HUES64 (cell line): ENCODE data around the gene MYH1.

ENCODE experiments used
- H3K27ac ChIP-seq: 2 replicates; pipeline ENCODE4 v1.7.0; 2013; ENCODE audit warnings: low read depth, low read length, inconsistent platforms
- H3K27me3 ChIP-seq: 2 replicates; pipeline ENCODE4 v1.6.1; 2013; ENCODE audit warnings: mild to moderate bottlenecking, low read length; ENCODE audit not compliant: insufficient read depth
- H3K36me3 ChIP-seq: 2 replicates; pipeline ENCODE4 v1.6.1; 2013; ENCODE audit warnings: mild to moderate bottlenecking, low read length; ENCODE audit not compliant: insufficient read depth
- H3K4me1 ChIP-seq: 2 replicates; pipeline ENCODE4 v1.6.1; 2013; ENCODE audit warnings: mild to moderate bottlenecking, low read length, moderate library complexity; ENCODE audit not compliant: insufficient read depth
- H3K4me3 ChIP-seq: 2 replicates; pipeline ENCODE4 v1.5.1; 2013; ENCODE audit warnings: mild to moderate bottlenecking, low read length, moderate library complexity
- H3K9ac ChIP-seq: 2 replicates; pipeline ENCODE4 v1.6.1; 2013; ENCODE audit warnings: mild to moderate bottlenecking, low read depth, low read length
- H3K9me3 ChIP-seq: 2 replicates; pipeline ENCODE4 v1.6.1; 2013; ENCODE audit warnings: low read depth, low read length; ENCODE audit not compliant: insufficient read depth
- WGBS: fragments of 150-250, 120-280 bp; methylation state at CpG from one replicate; pipeline ENCODE4 v1.1.7; 2013; ENCODE audit warnings: missing lambda C conversion rate; 5-methylcytosine and 5-hydroxymethylcytosine counted together

MYH1 gene

DNA sequence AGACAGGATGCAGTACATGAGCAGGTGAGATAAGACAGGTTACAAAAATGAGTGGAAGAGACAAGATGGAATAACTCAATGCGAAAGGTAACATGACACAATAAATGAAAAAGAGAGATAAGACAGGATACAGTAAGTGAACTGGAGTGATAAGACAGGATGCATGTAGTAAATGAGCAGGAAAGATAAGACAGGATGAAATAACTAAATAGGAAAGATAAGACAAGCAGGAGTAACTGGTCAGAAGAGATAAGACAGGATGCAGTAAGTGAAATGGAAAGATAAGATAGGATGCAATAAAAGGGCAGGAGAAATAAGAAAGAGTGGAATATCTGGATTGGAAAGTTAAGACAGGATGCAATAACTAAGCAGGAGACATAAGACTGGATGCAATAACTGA, 40.6 kb downstream of the MYH1 start:
- H3K4me3 ChIP-seq, result no peak overlapping the region
- H3K27me3 ChIP-seq, result no peaks in the 10 kb centered on the region
- H3K9ac ChIP-seq, result no peak overlapping the region
- 94% methylated on average over 1 of the region's 1 CpG for WGBS
- no peaks in the 10 kb centered on the region for H3K4me1 ChIP-seq
- H3K36me3 ChIP-seq, result no peaks in the 10 kb centered on the region
- H3K9me3 ChIP-seq, result peaks cover 7% of the 10 kb centered on the region; the same call in 1 of the 2 replicates
- H3K27ac ChIP-seq, result no peak overlapping the region

DNA sequence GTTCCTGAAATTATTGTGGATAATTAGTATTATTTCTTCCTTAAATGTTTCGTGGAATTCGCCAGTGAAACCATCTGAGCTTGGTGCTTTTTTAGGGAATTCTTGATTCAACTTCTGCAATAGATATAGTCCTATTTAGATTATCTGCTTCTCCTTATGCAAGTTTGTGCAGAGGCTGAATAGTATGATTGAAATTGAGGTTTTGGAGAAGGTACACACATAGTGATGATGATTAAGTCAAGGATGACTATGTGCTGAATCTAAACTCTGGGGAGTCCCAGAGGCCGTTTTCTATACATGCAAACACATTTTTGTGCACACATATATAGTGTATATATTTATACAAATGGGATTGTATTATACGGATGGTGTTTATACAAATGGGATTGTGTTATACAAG, 43.8 kb downstream of the MYH1 start:
- no peaks in the 10 kb centered on the region for H3K9me3 ChIP-seq
- H3K27ac ChIP-seq, result no peak overlapping the region
- H3K9ac ChIP-seq, result no peak overlapping the region
- H3K4me3 ChIP-seq, result no peak overlapping the region
- H3K27me3 ChIP-seq, result no peaks in the 10 kb centered on the region
- no peaks in the 10 kb centered on the region for H3K4me1 ChIP-seq
- no peaks in the 10 kb centered on the region for H3K36me3 ChIP-seq
- 94% methylated on average over 3 of the region's 4 CpGs for WGBS

DNA sequence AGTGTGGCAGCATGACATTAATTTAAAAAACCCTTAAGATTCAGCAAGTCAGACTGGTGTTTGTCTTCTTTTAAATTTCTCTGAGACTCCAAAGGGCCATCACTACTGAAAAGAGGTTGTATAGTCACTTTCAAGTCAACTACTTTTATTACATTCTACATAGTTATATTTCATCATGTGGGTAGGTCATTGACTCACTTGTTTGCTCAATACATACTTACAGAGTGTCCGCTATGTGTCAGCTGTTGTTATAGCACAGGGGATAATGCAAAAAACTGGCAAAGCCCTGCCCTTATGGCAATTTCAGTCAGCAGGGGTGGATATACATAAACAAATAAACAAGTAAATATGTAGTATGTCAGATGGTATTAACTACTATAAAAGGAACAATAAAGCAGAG, 46.5 kb downstream of the MYH1 start:
- 100% methylated on average over 1 of the region's 1 CpG for WGBS
- Histone ChIP-seq H3K27me3 (no peaks in the 10 kb centered on the region), H3K4me1 (no peaks in the 10 kb centered on the region)

DNA sequence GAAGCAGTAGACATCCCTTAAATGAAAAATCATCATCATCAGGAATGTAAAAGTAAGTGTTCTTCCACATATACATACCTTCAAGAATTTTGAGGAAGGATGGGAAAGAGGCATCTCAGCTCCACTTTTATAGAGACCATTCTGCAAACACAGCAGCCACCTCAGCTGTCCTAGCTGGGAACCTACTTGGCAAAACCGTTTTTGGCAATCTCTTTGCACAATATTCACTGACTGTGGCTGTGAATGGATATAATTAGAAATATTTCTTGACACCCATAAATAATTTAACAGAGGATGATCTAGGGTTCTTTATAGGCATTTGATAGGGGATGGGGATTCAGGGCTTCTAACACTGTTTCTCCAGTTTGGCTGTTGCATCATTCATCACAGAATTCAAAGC, 48.9 kb downstream of the MYH1 start, which contains the start of gene MYH4:
Gene MYH4, minus strand, starts transcription at position 101 of the 400 bp plus-strand sequence. CDS start 2,814 bp downstream, outside the sequence.
- no CpG with 5 or more reads among the region's 1 CpG for WGBS
- Histone ChIP-seq H3K4me1 (no peaks in the 10 kb centered on the region), H3K27ac (no peak within 1 kb of the TSS), H3K36me3 (no peaks in the 10 kb centered on the region), H3K9me3 (no peaks in the 10 kb centered on the region), H3K9ac (no peak within 1 kb of the TSS), H3K27me3 (no peaks in the 10 kb centered on the region), H3K4me3 (no peak within 1 kb of the TSS)

More for the DNA sequence above, 46.5 kb downstream of the MYH1 start:
- H3K9me3 ChIP-seq, result no peaks in the 10 kb centered on the region
- H3K4me3 ChIP-seq, result no peak overlapping the region
- no peak overlapping the region for H3K9ac ChIP-seq
- H3K36me3 ChIP-seq, result no peaks in the 10 kb centered on the region
- no peak overlapping the region for H3K27ac ChIP-seq

DNA sequence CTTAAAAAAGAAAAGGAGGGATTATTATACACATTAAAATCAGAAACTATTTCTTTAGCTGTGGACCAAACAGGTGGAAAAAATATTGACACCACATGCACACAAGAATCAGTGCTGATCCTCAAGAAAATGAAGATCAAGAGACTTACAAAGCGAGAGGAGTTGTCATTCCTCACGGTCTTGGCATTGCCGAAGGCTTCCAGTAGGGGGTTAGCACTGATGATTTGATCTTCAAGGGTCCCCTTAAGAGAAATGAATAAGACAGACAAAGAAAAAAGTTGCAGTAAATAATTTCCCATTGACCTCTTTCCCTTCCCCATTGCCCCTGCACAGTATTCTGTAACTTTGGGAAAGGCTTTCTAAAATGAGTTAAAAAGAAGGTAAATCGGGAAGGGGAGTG, 54.9 kb downstream of the MYH1 start:
- 79% methylated on average over 4 of the region's 4 CpGs for WGBS
- Histone ChIP-seq H3K9me3 (no peaks in the 10 kb centered on the region), H3K27me3 (no peaks in the 10 kb centered on the region), H3K27ac (no peak overlapping the region), H3K36me3 (no peaks in the 10 kb centered on the region), H3K4me1 (no peaks in the 10 kb centered on the region), H3K9ac (no peak overlapping the region), H3K4me3 (no peak overlapping the region)

DNA sequence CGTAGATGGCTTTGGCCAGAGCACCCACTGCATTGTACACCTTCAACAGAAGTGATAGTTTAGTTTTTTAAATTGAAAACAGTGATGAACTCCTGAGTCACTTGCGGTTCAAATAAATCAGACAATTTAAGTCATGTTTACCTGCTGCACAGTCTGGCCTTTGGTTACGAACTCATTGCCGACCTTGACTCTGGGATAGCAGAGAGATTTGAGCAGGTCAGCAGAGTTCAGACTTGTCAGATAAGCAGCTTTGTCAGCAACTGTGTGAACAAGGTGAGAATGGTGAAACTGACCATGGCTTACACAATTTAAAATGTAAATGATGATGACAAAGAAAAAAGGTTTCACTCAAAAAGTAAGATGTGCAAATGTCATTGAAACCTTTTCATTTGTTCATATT, 58.3 kb downstream of the MYH1 start:
- no peaks in the 10 kb centered on the region for H3K9me3 ChIP-seq
- no peak overlapping the region for H3K4me3 ChIP-seq

DNA sequence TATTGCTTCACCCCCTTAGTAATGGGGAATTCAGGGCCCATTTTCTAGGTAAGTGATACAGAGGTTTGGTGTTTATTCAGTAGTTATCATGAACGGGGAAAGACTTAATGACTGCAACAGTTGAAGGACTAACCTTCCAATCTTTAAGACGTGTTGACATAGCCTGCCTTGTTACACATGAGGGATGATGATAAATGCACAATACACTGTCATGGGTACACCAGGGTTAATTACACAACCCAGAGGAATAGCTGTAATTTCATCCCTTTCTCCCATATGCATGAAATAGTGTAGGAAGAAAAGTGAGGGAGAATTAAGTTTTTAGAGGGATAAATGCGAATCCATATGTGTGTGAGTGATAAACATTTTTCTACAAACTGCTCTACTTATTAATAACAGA, 59.6 kb downstream of the MYH1 start:
- WGBS, result 96% methylated on average over 2 of the region's 3 CpGs
- H3K4me3 ChIP-seq, result no peak overlapping the region
- no peaks in the 10 kb centered on the region for H3K4me1 ChIP-seq
- no peaks in the 10 kb centered on the region for H3K9me3 ChIP-seq
- no peak overlapping the region for H3K27ac ChIP-seq
- no peaks in the 10 kb centered on the region for H3K36me3 ChIP-seq
- H3K9ac ChIP-seq, result no peak overlapping the region
- no peaks in the 10 kb centered on the region for H3K27me3 ChIP-seq

More for the DNA sequence above, 58.3 kb downstream of the MYH1 start:
- Histone ChIP-seq H3K27me3 (no peaks in the 10 kb centered on the region), H3K9ac (no peak overlapping the region), H3K27ac (no peak overlapping the region), H3K4me1 (no peaks in the 10 kb centered on the region), H3K36me3 (no peaks in the 10 kb centered on the region)
- whole genome bisulfite sequencing, result 95% methylated on average over 4 of the region's 4 CpGs

DNA sequence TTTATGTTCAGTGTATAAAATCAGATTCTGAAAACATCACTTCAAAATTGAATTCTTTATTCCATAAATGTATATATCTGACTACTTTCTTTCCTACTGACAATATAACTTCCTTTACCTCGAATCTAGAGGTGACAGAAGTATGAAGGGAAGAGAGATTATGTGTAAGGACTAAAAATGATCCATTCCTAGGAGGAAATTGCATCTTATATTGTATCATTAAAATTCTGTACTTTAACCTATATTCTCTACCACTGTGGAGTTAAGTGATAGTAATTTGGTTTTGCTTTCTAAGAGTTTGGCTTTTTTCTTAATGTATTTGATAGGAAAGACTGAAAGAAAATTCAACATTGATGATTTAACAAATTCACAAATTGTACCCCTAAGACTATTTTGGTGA, 60.4 kb downstream of the MYH1 start:
- no peak overlapping the region for H3K27ac ChIP-seq
- no peaks in the 10 kb centered on the region for H3K36me3 ChIP-seq
- no peak overlapping the region for H3K4me3 ChIP-seq
- H3K27me3 ChIP-seq, result no peaks in the 10 kb centered on the region
- WGBS, result no CpG with 5 or more reads among the region's 1 CpG
- H3K4me1 ChIP-seq, result no peaks in the 10 kb centered on the region
- no peaks in the 10 kb centered on the region for H3K9me3 ChIP-seq
- no peak overlapping the region for H3K9ac ChIP-seq

DNA sequence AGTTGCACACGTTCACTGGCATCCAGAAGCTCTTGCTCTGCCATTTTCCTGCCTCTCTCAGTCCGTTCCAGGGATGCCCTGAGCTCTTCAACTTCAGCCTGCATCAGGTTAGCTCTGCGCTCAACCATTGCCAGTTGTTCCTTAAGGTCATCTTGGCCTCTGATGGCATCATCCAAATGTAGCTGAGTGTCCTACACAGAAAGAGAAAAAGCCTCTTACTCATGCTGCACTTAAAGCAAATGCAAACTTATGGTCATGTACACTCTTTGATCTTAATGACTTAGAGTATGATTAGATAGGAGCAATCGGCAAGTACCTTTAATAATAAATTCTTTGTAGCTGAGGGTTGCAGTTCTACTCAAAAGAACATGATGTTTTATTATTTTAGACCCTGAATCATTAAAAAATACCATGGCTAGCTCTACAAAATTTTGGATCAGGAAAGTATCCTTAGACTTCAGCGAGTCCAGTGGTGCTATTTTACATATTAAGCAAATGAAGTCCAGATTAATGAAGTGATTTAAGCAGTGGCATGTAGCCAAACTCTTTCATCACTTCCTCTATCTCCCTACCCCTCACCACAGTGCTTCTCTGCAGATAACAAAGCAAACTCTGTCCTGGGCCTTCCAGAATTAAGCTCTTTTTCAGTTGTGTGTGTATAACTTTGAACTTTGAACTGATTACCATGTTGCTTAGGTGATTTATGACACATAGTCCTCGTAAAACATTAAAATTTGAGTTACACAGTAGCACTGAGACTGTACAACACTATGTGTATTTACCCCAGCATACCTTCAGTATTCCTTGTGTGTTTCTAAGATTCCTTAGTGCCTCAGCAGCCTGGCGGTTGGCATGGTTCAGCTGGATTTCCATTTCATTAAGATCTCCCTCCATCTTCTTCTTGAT, 71.1 kb downstream of the MYH1 start:
- Histone ChIP-seq H3K4me1 (no peaks in the 10 kb centered on the region), H3K36me3 (no peaks in the 10 kb centered on the region), H3K9ac (no peak overlapping the region), H3K27me3 (no peaks in the 10 kb centered on the region), H3K27ac (no peak overlapping the region), H3K4me3 (no peak overlapping the region), H3K9me3 (no peaks in the 10 kb centered on the region)
- 92% methylated on average over 7 of the region's 7 CpGs for WGBS
